ENCODE results near the gene ARHGDIB. TPM values are rescaled to one million over a fixed set of nuclear protein-coding genes. Genes with fewer than 3 reads are reported as not detected.
A peak's percentile ranks its signal among the peaks of the same experiment; 100 is the strongest.

ARHGDIB gene
- total RNA-seq, 4 donors from 2014 or later = 36.7 to 69.5 (median 48.3) TPM

DNA sequence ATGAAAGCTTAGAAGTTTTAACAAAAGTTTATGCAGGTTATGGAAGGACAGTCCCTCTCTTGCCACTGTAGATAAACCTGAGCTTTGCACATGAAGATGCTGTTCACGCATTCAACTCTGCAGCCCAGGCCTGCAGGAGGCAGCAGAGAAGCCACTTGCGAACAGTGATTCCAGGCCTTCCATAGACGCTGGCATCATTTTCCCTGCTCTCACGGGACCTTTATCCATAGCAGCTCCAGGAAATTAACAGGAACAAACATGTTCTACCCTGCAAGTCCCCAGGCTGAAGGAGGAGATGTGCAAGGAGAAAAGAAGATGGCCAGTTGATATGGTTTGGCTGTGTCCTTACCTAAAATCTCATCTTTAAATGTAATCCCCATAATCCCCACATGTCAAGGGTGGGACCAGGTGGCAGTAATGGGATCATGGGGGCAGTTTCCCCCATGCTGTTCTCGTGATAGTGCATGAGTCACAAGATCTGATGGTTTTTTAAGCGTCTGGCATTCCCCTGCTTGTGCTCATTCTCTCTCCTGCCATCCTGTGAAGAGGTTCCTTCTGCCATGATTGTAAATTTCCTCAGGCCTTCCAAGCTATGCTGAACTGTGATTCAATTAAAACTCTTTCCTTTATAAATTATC lies 25.1 kb downstream of the ARHGDIB start:
- DNase-seq = no peak
- in situ Hi-C loops (cut with MboI; ENCODE audit: low pct_ligation_motif_present in 1 of 4, low pct_unique_long_range_greater_than_20kb in 1 of 4, low sequenced_read_pairs in 3 of 4) (no loop called here), intact Hi-C loops (cut with DNase I; ENCODE audit: low total_unique reads) (no loop called here)
- no peaks in the 10 kb centered on the region for H3K36me3 ChIP-seq
- peak overlapping the region in 1 of 4 donors; percentile 30 for H3K27ac ChIP-seq
- no peaks in the 10 kb centered on the region for H3K9me3 ChIP-seq
- H3K4me3 ChIP-seq = no peak overlapping the region
- H3K4me1 ChIP-seq = peaks cover 0 to 14% (median 3%) of the 10 kb centered on the region in 4 donors
- TF ChIP-seq POLR2A (IDR thresholded peaks at IDR 0.05) (no peak), EP300 (IDR thresholded peaks at IDR 0.05; ENCODE audit: low read depth) (no peak)
- TF ChIP-seq, protein P1, sequence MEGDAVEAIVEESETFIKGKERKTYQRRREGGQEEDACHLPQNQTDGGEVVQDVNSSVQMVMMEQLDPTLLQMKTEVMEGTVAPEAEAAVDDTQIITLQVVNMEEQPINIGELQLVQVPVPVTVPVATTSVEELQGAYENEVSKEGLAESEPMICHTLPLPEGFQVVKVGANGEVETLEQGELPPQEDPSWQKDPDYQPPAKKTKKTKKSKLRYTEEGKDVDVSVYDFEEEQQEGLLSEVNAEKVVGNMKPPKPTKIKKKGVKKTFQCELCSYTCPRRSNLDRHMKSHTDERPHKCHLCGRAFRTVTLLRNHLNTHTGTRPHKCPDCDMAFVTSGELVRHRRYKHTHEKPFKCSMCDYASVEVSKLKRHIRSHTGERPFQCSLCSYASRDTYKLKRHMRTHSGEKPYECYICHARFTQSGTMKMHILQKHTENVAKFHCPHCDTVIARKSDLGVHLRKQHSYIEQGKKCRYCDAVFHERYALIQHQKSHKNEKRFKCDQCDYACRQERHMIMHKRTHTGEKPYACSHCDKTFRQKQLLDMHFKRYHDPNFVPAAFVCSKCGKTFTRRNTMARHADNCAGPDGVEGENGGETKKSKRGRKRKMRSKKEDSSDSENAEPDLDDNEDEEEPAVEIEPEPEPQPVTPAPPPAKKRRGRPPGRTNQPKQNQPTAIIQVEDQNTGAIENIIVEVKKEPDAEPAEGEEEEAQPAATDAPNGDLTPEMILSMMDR (IDR thresholded peaks at IDR 0.05) = no peak
- 88 to 93% methylated on average over 3 to 6 of the region's 6 CpGs for WGBS, 2 donors (ENCODE audit: low coverage in 1 of 2)
- H3K27me3 ChIP-seq = no peaks in the 10 kb centered on the region

DNA sequence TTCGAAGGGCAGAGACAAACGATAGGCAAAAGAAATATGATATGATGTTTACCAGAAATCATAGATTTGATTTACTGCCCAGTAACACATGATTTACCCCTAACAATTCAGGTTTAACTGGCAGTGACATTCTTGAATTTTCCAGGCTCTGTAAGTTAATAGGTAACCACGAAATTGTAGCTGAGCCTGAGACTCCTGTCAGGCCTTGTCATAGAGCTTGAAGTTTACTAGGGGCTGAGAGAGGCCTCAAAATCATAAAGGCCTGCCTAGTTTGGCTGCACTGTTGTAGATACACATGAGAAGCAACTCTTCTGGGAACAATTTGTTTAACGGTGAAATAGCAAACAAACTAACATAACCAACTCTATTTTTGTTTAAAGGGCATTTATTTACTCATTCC lies 26.4 kb downstream of the ARHGDIB start:
- Histone ChIP-seq H3K4me1 (peaks cover 0 to 21% (median 3%) of the 10 kb centered on the region in 4 donors), H3K4me3 (no peak overlapping the region), H3K36me3 (no peaks in the 10 kb centered on the region), H3K27me3 (no peaks in the 10 kb centered on the region), H3K9me3 (no peaks in the 10 kb centered on the region), H3K27ac (peak overlapping the region in 3 of 4 donors; percentile 13 to 45 (median 27))
- no peak for TF ChIP-seq POLR2A (IDR thresholded peaks at IDR 0.05)
- TF ChIP-seq, protein P1 (IDR thresholded peaks at IDR 0.05) = no peak
- TF ChIP-seq EP300 (IDR thresholded peaks at IDR 0.05; ENCODE audit: low read depth) = no peak
- no peak for TF ChIP-seq POLR2AphosphoS5 (IDR thresholded peaks at IDR 0.05)
- DNase-seq = no peak
- in situ Hi-C loops (cut with MboI; ENCODE audit: low pct_ligation_motif_present in 1 of 4, low pct_unique_long_range_greater_than_20kb in 1 of 4, low sequenced_read_pairs in 3 of 4) (no loop called here), intact Hi-C loops (cut with DNase I; ENCODE audit: low total_unique reads) (no loop called here)
- WGBS, 2 donors (ENCODE audit: low coverage in 1 of 2) = 47 to 64% methylated on average over 4 of the region's 4 CpGs

DNA sequence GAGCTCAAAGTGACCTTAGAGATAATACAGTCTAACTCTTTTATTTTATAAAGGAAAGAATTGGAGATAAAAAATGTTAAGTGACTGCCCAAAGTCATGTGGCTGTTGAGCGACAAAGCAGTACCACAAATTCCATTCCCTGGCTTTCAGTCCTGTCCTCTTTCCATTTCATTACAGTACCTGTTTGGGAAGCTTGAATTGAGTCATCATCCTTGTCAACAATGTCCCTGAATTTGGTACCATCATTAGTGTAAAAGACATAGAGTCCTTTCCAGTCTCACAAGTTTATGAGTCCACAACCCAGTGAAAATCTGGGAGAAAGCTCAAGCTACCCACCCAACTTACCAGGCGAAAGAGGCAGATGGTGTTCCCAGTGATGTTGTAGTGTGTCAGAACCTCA lies 26.9 kb downstream of the ARHGDIB start:
- H3K4me3 ChIP-seq = no peak overlapping the region
- 84 to 90% methylated on average over 2 of the region's 2 CpGs for WGBS, 2 donors (ENCODE audit: low coverage in 1 of 2)
- intact Hi-C loops (cut with DNase I; ENCODE audit: low total_unique reads) = no loop called here
- TF ChIP-seq POLR2AphosphoS5 (IDR thresholded peaks at IDR 0.05) = no peak
- TF ChIP-seq, protein P1 (IDR thresholded peaks at IDR 0.05) = no peak
- no peak for TF ChIP-seq EP300 (IDR thresholded peaks at IDR 0.05; ENCODE audit: low read depth)
- no peak for TF ChIP-seq POLR2A (IDR thresholded peaks at IDR 0.05)
- H3K27me3 ChIP-seq = no peaks in the 10 kb centered on the region
- peaks cover 0 to 26% (median 3%) of the 10 kb centered on the region in 4 donors for H3K4me1 ChIP-seq
- H3K27ac ChIP-seq = peak overlapping the region in 1 of 4 donors; percentile 13
- H3K9me3 ChIP-seq = no peaks in the 10 kb centered on the region
- in situ Hi-C loops (cut with MboI; ENCODE audit: low pct_ligation_motif_present in 1 of 4, low pct_unique_long_range_greater_than_20kb in 1 of 4, low sequenced_read_pairs in 3 of 4) = no loop called here
- no peak for DNase-seq
- H3K36me3 ChIP-seq = no peaks in the 10 kb centered on the region

DNA sequence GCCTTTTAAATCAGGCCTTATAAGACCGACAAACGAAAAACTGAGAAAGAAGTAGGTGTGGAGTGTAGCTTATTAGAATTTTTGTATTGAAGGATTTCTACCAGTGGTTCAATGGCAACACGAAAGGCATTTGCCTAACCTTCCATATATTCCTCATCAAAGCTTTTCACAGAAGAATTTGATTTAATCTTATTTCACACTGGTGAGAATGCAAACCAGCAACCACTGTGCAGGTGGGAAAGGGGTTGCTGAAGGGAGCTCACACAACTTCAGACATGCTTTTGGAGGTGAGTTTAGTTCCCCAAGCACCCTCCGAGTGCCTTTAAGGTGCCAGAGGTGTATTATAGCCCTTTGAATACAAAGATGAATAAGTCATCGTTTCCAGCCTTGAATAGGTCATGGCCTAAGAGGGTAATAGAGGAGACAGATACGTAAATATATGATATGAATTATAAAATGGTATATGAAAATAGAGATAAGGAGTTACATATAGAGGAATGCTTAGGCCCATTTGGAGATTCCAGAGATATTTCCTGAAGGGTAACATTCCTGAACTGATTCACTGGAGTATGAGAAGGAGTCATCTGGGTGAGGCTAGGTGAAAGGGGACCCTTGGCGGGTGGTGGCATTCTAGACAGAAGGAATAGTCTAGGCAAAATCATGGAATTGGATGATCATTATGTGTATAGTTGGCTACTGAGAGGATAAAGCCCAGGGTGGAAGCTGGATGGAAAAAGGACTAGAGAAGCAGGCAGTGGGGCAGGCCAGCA lies 29.4 kb downstream of the ARHGDIB start:
- DNase-seq = no peak
- Histone ChIP-seq H3K27ac (no peak overlapping the region), H3K4me3 (no peak overlapping the region), H3K36me3 (no peaks in the 10 kb centered on the region), H3K4me1 (peaks cover 0 to 35% (median 9%) of the 10 kb centered on the region in 4 donors), H3K9me3 (no peaks in the 10 kb centered on the region), H3K27me3 (no peaks in the 10 kb centered on the region)
- WGBS, 2 donors (ENCODE audit: low coverage in 1 of 2) = 87 to 97% methylated on average over 6 to 7 of the region's 7 CpGs
- TF ChIP-seq, protein P1 (IDR thresholded peaks at IDR 0.05) = no peak
- TF ChIP-seq POLR2A (IDR thresholded peaks at IDR 0.05) (no peak), POLR2AphosphoS5 (IDR thresholded peaks at IDR 0.05) (no peak), EP300 (IDR thresholded peaks at IDR 0.05; ENCODE audit: low read depth) (no peak)
- in situ Hi-C loops (cut with MboI; ENCODE audit: low pct_ligation_motif_present in 1 of 4, low pct_unique_long_range_greater_than_20kb in 1 of 4, low sequenced_read_pairs in 3 of 4) (no loop called here), intact Hi-C loops (cut with DNase I; ENCODE audit: low total_unique reads) (no loop called here)

Data from transverse colon (tissue), 4 donors.